ENCODE results near the gene CITED2.

- TF ChIP-seq EZH2 (IDR thresholded peaks at IDR 0.05) = no peak
- TF ChIP-seq CTCF (IDR thresholded peaks at IDR 0.05 in 2 of 3, conservative IDR thresholded peaks at IDR 0.05 in 1 of 3; ENCODE audit: borderline replicate concordance in 1 of 3, insufficient read depth in 1 of 3, low read depth in 2 of 3, low read length in 2 of 3) = no peak
- no peak for TF ChIP-seq ELF1 (IDR thresholded peaks at IDR 0.05; ENCODE audit: borderline replicate concordance, low read depth)
- TF ChIP-seq EGR1 (IDR thresholded peaks at IDR 0.05; ENCODE audit: low read depth) = no peak
- no peak for TF ChIP-seq SRF (IDR thresholded peaks at IDR 0.05; ENCODE audit: low read depth)
These were observed 44.2 kb upstream of the CITED2 start for GRCh38 chr6:139418481-139419132.

All from HCT116 (cell line).